Measurements from ENCODE around the gene SYNE3. TPM values are rescaled to one million over a fixed set of nuclear protein-coding genes. Genes with fewer than 3 reads are reported as not detected.

The SYNE3 gene
- total RNA-seq, 1 experiment from 2014 or later: 6.2 TPM

DNA sequence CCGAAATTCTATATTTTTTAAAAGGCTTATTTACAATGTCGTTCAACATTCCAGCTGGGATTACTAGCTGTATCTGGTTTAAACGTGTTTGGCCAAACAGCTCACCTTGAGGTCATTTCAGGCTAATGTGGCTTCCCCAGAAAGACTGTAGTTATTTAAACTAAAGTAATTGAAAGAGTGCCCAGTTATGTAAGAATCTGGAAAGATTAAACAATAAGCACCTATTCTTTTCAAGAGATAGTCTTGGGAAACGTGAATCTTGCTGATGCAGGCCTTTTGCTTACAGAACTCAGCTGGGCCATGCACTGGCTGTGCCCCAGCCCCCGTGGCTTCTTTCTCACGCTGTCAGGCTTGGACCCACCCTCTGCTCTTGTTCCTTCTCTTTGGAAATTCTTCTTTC is 42.8 kb upstream of the SYNE3 start:
- intact Hi-C loops (cut with micrococcal nuclease; ENCODE audit: unreplicated experiment) (no loop called here), in situ Hi-C loops (cut with HindIII; ENCODE audit: low pct_unique_long_range_greater_than_20kb, low sequenced_read_pairs) (no loop called here)
- POLR2A ChIA-PET: no interaction called here
- ATAC-seq (no peak), DNase-seq (ENCODE audit: low read depth, low spot score) (no peak)
- CTCF ChIA-PET: interaction anchor here (0.5 to 0.9 kb wide), 5 partner anchors 117 to 745 kb away, joined by 3 to 5 read pairs (median 4); no protein-coding TSS in a partner anchor
- Histone ChIP-seq H3K27me3 (ENCODE audit: control insufficient read depth, insufficient read depth, low read length) (no peaks in the 10 kb centered on the region), H3K36me3 (ENCODE audit: control insufficient read depth, insufficient read depth, low read length) (no peaks in the 10 kb centered on the region), H3K4me1 (ENCODE audit: control insufficient read depth, insufficient read depth, low read length) (no peaks in the 10 kb centered on the region), H3K27ac (ENCODE audit: low read length) (no peak overlapping the region), H3K9me3 (ENCODE audit: control insufficient read depth, insufficient read depth, low read depth, low read length) (no peaks in the 10 kb centered on the region), H3K4me3 (ENCODE audit: low read depth in 2 of 2, low read length in 2 of 2) (no peak overlapping the region)
- TF ChIP-seq TCF7L2 (IDR thresholded peaks at IDR 0.05; ENCODE audit: low read depth, low read length): no peak
- no peak for TF ChIP-seq SIN3A (IDR thresholded peaks at IDR 0.05; ENCODE audit: borderline replicate concordance, insufficient read depth, low read depth, low read length)
- TF ChIP-seq, protein P1, sequence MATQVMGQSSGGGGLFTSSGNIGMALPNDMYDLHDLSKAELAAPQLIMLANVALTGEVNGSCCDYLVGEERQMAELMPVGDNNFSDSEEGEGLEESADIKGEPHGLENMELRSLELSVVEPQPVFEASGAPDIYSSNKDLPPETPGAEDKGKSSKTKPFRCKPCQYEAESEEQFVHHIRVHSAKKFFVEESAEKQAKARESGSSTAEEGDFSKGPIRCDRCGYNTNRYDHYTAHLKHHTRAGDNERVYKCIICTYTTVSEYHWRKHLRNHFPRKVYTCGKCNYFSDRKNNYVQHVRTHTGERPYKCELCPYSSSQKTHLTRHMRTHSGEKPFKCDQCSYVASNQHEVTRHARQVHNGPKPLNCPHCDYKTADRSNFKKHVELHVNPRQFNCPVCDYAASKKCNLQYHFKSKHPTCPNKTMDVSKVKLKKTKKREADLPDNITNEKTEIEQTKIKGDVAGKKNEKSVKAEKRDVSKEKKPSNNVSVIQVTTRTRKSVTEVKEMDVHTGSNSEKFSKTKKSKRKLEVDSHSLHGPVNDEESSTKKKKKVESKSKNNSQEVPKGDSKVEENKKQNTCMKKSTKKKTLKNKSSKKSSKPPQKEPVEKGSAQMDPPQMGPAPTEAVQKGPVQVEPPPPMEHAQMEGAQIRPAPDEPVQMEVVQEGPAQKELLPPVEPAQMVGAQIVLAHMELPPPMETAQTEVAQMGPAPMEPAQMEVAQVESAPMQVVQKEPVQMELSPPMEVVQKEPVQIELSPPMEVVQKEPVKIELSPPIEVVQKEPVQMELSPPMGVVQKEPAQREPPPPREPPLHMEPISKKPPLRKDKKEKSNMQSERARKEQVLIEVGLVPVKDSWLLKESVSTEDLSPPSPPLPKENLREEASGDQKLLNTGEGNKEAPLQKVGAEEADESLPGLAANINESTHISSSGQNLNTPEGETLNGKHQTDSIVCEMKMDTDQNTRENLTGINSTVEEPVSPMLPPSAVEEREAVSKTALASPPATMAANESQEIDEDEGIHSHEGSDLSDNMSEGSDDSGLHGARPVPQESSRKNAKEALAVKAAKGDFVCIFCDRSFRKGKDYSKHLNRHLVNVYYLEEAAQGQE (IDR thresholded peaks at IDR 0.05; ENCODE audit: insufficient read depth in 1 of 2, low read depth in 2 of 2, low read length in 1 of 2): no peak
- no peak for TF ChIP-seq POLR2AphosphoS5 (IDR thresholded peaks at IDR 0.05; ENCODE audit: low read depth, low read length)
- TF ChIP-seq, protein P2, sequence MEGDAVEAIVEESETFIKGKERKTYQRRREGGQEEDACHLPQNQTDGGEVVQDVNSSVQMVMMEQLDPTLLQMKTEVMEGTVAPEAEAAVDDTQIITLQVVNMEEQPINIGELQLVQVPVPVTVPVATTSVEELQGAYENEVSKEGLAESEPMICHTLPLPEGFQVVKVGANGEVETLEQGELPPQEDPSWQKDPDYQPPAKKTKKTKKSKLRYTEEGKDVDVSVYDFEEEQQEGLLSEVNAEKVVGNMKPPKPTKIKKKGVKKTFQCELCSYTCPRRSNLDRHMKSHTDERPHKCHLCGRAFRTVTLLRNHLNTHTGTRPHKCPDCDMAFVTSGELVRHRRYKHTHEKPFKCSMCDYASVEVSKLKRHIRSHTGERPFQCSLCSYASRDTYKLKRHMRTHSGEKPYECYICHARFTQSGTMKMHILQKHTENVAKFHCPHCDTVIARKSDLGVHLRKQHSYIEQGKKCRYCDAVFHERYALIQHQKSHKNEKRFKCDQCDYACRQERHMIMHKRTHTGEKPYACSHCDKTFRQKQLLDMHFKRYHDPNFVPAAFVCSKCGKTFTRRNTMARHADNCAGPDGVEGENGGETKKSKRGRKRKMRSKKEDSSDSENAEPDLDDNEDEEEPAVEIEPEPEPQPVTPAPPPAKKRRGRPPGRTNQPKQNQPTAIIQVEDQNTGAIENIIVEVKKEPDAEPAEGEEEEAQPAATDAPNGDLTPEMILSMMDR (IDR thresholded peaks at IDR 0.05): no peak
- BruUV-seq (replicated peaks): no TSS peak

DNA sequence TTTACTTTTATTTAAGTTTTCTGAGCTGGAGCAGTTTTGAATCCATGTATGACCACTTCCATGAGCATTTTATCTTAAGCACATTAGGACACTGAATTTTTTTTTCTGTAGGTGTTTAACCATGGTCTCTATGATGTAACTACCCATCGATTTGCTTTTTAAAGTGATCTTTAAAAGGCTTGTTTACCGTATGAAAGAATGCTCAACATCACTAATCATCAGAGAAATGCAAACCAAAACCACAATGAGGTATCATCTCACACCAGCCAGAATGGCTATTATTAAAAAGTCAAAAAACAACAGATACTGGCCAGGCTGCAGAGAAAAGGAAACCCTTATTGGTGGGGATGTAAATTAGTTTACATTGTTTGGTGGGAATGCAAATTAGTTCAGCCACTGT is 41.4 kb upstream of the SYNE3 start:
- intact Hi-C loops (cut with micrococcal nuclease; ENCODE audit: unreplicated experiment): no loop called here
- in situ Hi-C loops (cut with HindIII; ENCODE audit: low pct_unique_long_range_greater_than_20kb, low sequenced_read_pairs): no loop called here
- ATAC-seq (no peak), DNase-seq (ENCODE audit: low read depth, low spot score) (no peak)
- ChIA-PET POLR2A (no interaction called here), CTCF (no interaction called here)
- BruUV-seq (replicated peaks): no TSS peak
- Histone ChIP-seq H3K36me3 (ENCODE audit: control insufficient read depth, insufficient read depth, low read length) (no peaks in the 10 kb centered on the region), H3K4me1 (ENCODE audit: control insufficient read depth, insufficient read depth, low read length) (no peaks in the 10 kb centered on the region), H3K27ac (ENCODE audit: low read length) (no peak overlapping the region), H3K4me3 (ENCODE audit: low read depth in 2 of 2, low read length in 2 of 2) (no peak overlapping the region), H3K9me3 (ENCODE audit: control insufficient read depth, insufficient read depth, low read depth, low read length) (no peaks in the 10 kb centered on the region), H3K27me3 (ENCODE audit: control insufficient read depth, insufficient read depth, low read length) (no peaks in the 10 kb centered on the region)
- TF ChIP-seq, protein P2 (IDR thresholded peaks at IDR 0.05): no peak
- TF ChIP-seq TCF7L2 (IDR thresholded peaks at IDR 0.05; ENCODE audit: low read depth, low read length): no peak
- no peak for TF ChIP-seq SIN3A (IDR thresholded peaks at IDR 0.05; ENCODE audit: borderline replicate concordance, insufficient read depth, low read depth, low read length)
- TF ChIP-seq, protein P1 (IDR thresholded peaks at IDR 0.05; ENCODE audit: insufficient read depth in 1 of 2, low read depth in 2 of 2, low read length in 1 of 2): no peak
- no peak for TF ChIP-seq POLR2AphosphoS5 (IDR thresholded peaks at IDR 0.05; ENCODE audit: low read depth, low read length)
